WTC11 (cell line): Measurements from ENCODE around the gene RAP1GDS1. TPM values are rescaled to one million over a fixed set of nuclear protein-coding genes. Genes with fewer than 3 reads are reported as not detected.

Experiments used
- ATAC-seq: fragments of 200-7000 bp; cut with Tn5 transposase; 2 replicates; pipeline ENCODE4 v1.10.0; 2021; ENCODE audit warnings: mild to moderate bottlenecking, moderate library complexity
- CTCF ChIA-PET: fragments of 300-600 bp; sonication (Branson Sonifier 250); formaldehyde crosslinking; loops from one replicate; lab custom pipeline; 2021; ENCODE audit warnings: antibody characterized with exemption; lab: Charles Lee
- POLR2A ChIA-PET: fragments of 350-600 bp; sonication (Branson Sonifier 250); formaldehyde crosslinking; loops from one replicate; lab custom pipeline; 2021; ENCODE audit warnings: antibody characterized with exemption; lab: Charles Lee
- DNase-seq: peaks from one replicate; pipeline ENCODE4 v3.0.0; 2021; ENCODE audit warnings: low spot score
- H3K27ac Mint-ChIP-seq: 2 replicates; pipeline ENCODE4 v1.8.0; 2021; ENCODE audit warnings: mixed read lengths
- H3K27me3 Mint-ChIP-seq: 2 replicates; pipeline ENCODE4 v1.8.0; 2021; ENCODE audit warnings: low read depth, mild to moderate bottlenecking, moderate library complexity, mixed read lengths
- H3K36me3 Mint-ChIP-seq: 2 replicates; pipeline ENCODE4 v1.8.0; 2021; ENCODE audit warnings: mixed read lengths
- H3K4me1 Mint-ChIP-seq: 2 replicates; pipeline ENCODE4 v1.8.0; 2022; ENCODE audit warnings: mixed read lengths
- H3K4me3 Mint-ChIP-seq: 2 replicates; pipeline ENCODE4 v1.8.0; 2021; ENCODE audit warnings: mild to moderate bottlenecking, moderate library complexity, mixed read lengths
- H3K9me3 Mint-ChIP-seq: 2 replicates; pipeline ENCODE4 v1.8.0; 2021; ENCODE audit warnings: mixed read lengths
- ATF1 ChIP-seq: sonication (generic); formaldehyde crosslinking; IDR thresholded peaks from 2 replicates; pipeline ENCODE4 v1.8.1; 2023; ENCODE audit warnings: mild to moderate bottlenecking, moderate library complexity, missing genetic modification reagents
- CBFB ChIP-seq: sonication (generic); formaldehyde crosslinking; IDR thresholded peaks from 2 replicates; pipeline ENCODE4 v1.8.1; 2022; ENCODE audit warnings: mild to moderate bottlenecking, low read depth, missing genetic modification reagents
- CDX4 ChIP-seq: fragments of 250-450 bp; sonication (Bioruptor Pico); IDR thresholded peaks from 2 replicates; pipeline ENCODE4 v1.9.0; 2021; ENCODE audit warnings: moderate library complexity, mild to moderate bottlenecking, inconsistent platforms, borderline replicate concordance
- CREB1 ChIP-seq: sonication (generic); formaldehyde crosslinking; IDR thresholded peaks from 2 replicates; pipeline ENCODE4 v1.8.0; 2023; ENCODE audit warnings: mild to moderate bottlenecking, missing genetic modification reagents
- ELF4 ChIP-seq: sonication (generic); formaldehyde crosslinking; IDR thresholded peaks from 2 replicates; pipeline ENCODE4 v1.8.1; 2022; ENCODE audit warnings: low read depth, mild to moderate bottlenecking, moderate library complexity, missing genetic modification reagents
- ESRRA ChIP-seq: sonication (generic); formaldehyde crosslinking; IDR thresholded peaks from 2 replicates; pipeline ENCODE4 v1.8.1; 2022; ENCODE audit warnings: mild to moderate bottlenecking, missing genetic modification reagents, borderline replicate concordance
- GABPB1 ChIP-seq: sonication (generic); formaldehyde crosslinking; IDR thresholded peaks from 2 replicates; pipeline ENCODE4 v1.8.1; 2023; ENCODE audit warnings: mild to moderate bottlenecking, missing genetic modification reagents
- HMGA2 ChIP-seq: fragments of 250-450 bp; sonication (Bioruptor Pico); IDR thresholded peaks from 2 replicates; pipeline ENCODE4 v1.4.0; 2021; ENCODE audit warnings: mild to moderate bottlenecking, moderate library complexity
- HMGXB4 ChIP-seq: sonication (generic); formaldehyde crosslinking; IDR thresholded peaks from 2 replicates; pipeline ENCODE4 v1.8.1; 2023; ENCODE audit warnings: mild to moderate bottlenecking, moderate library complexity, missing genetic modification reagents
- IRF2 ChIP-seq: sonication (generic); formaldehyde crosslinking; IDR thresholded peaks from 2 replicates; pipeline ENCODE4 v1.8.0; 2022; ENCODE audit warnings: low read depth, missing genetic modification reagents, borderline replicate concordance
- JAZF1 ChIP-seq: fragments of 250-450 bp; sonication (Bioruptor Pico); IDR thresholded peaks from 2 replicates; pipeline ENCODE4 v1.9.0; 2021; ENCODE audit warnings: moderate library complexity, mild to moderate bottlenecking, inconsistent platforms
- JUN ChIP-seq: sonication (generic); formaldehyde crosslinking; IDR thresholded peaks from 2 replicates; pipeline ENCODE4 v1.8.0; 2023; ENCODE audit warnings: mild to moderate bottlenecking, missing genetic modification reagents
- KAT7 ChIP-seq: sonication (generic); formaldehyde crosslinking; IDR thresholded peaks from 2 replicates; pipeline ENCODE4 v1.8.1; 2023; ENCODE audit warnings: missing genetic modification reagents, mild to moderate bottlenecking, borderline replicate concordance
- MYBL2 ChIP-seq: sonication (generic); formaldehyde crosslinking; IDR thresholded peaks from 2 replicates; pipeline ENCODE4 v1.8.1; 2023; ENCODE audit warnings: mild to moderate bottlenecking, moderate library complexity, missing genetic modification reagents
- NFE2L1 ChIP-seq: sonication (generic); formaldehyde crosslinking; IDR thresholded peaks from 2 replicates; pipeline ENCODE4 v1.8.1; 2023; ENCODE audit warnings: missing genetic modification reagents
- OVOL2 ChIP-seq: fragments of 250-450 bp; sonication (Bioruptor Pico); IDR thresholded peaks from 2 replicates; pipeline ENCODE4 v1.9.0; 2021; ENCODE audit warnings: mild to moderate bottlenecking, borderline replicate concordance
- PRRX2 ChIP-seq: fragments of 250-450 bp; sonication (Bioruptor Pico); IDR thresholded peaks from 2 replicates; pipeline ENCODE4 v1.8.0; 2021; ENCODE audit warnings: mild to moderate bottlenecking
- SOX15 ChIP-seq: fragments of 250-450 bp; sonication (Bioruptor Pico); IDR thresholded peaks from 2 replicates; pipeline ENCODE4 v1.9.0; 2021; ENCODE audit warnings: mild to moderate bottlenecking
- STAT6 ChIP-seq: sonication (generic); formaldehyde crosslinking; conservative IDR thresholded peaks from 2 replicates; pipeline ENCODE4 v1.8.1; 2023; ENCODE audit warnings: mild to moderate bottlenecking, low read depth, missing genetic modification reagents, moderate library complexity
- ZNF121 ChIP-seq: sonication (generic); formaldehyde crosslinking; IDR thresholded peaks from 2 replicates; pipeline ENCODE4 v1.8.0; 2023; ENCODE audit warnings: missing genetic modification reagents
- ZNF219 ChIP-seq: sonication (generic); formaldehyde crosslinking; IDR thresholded peaks from 2 replicates; pipeline ENCODE4 v1.8.0; 2023; ENCODE audit warnings: missing genetic modification reagents, mild to moderate bottlenecking, borderline replicate concordance
- ZNF396 ChIP-seq: fragments of 250-450 bp; sonication (Bioruptor Pico); IDR thresholded peaks from 2 replicates; pipeline ENCODE4 v1.8.0; 2021; ENCODE audit warnings: mild to moderate bottlenecking, moderate library complexity, borderline replicate concordance
- total RNA-seq: library from RNA; stranded (reverse); gene quantifications from 3 replicates; pipeline ENCODE4 v1.2.3, GENCODE V29; 2021
- TF ChIP-seq, protein P1 (sequence below): sonication (generic); formaldehyde crosslinking; IDR thresholded peaks from 2 replicates; pipeline ENCODE4 v1.8.1; 2022; ENCODE audit warnings: mild to moderate bottlenecking, missing genetic modification reagents, moderate library complexity, borderline replicate concordance
- TF ChIP-seq, protein P2 (sequence below): fragments of 250-450 bp; sonication (Bioruptor Pico); IDR thresholded peaks from 2 replicates; pipeline ENCODE4 v1.9.0; 2021; ENCODE audit warnings: mild to moderate bottlenecking

Gene RAP1GDS1
- total RNA-seq, 1 experiment from 2014 or later = 29.9 TPM

- ATAC-seq (no peak), DNase-seq (no peak)
- CTCF ChIA-PET = interaction anchor here (0.7 kb wide), 1 partner anchor 327 kb away, joined by 3 read pairs; the partner anchor contains the start of gene STPG2
- POLR2A ChIA-PET = no interaction called here
- H3K27me3 Mint-ChIP-seq = no peaks in the 10 kb centered on the region
- H3K4me3 Mint-ChIP-seq = no peak overlapping the region
- H3K9me3 Mint-ChIP-seq = no peaks in the 10 kb centered on the region
- H3K36me3 Mint-ChIP-seq = peaks cover 26% of the 10 kb centered on the region
- peaks cover 16% of the 10 kb centered on the region for H3K4me1 Mint-ChIP-seq
- H3K27ac Mint-ChIP-seq = no peak overlapping the region
- TF ChIP-seq ESRRA (CRISPR knock-in tag) = no peak
- TF ChIP-seq, all 79 proteins: peak for 0
These were observed 208.6 kb downstream of the RAP1GDS1 start for GRCh38 chr4:98469771-98470170.

DNA sequence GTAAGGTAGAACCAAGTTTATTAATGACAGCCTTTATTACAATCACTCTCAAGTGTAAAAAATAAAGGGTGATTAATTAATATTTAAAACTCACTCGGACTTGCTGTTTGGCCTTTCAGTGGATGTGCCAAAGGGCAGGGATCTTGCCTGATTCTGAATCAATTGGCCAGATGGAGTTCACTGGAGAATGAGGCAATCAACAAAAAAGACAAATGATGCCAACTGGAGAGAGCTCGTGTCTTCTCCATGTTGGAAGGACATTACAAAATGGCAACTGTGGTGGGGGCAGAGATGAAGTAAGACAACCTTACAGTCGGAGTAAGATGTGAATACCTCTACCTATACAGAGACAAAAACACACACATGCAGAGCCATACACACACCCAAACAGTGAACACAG lies 209.2 kb downstream of the RAP1GDS1 start:
- ATAC-seq (no peak), DNase-seq (no peak)
- TF ChIP-seq IRF2 (CRISPR knock-in tag) (no peak), HMGXB4 (CRISPR knock-in tag) (no peak), NFE2L1 (no peak), GABPB1 (CRISPR knock-in tag) (no peak), ZNF396 (CRISPR knock-in tag) (no peak), CREB1 (no peak), ELF4 (no peak), SOX15 (CRISPR knock-in tag) (no peak), HMGA2 (no peak)
- TF ChIP-seq, protein P1, sequence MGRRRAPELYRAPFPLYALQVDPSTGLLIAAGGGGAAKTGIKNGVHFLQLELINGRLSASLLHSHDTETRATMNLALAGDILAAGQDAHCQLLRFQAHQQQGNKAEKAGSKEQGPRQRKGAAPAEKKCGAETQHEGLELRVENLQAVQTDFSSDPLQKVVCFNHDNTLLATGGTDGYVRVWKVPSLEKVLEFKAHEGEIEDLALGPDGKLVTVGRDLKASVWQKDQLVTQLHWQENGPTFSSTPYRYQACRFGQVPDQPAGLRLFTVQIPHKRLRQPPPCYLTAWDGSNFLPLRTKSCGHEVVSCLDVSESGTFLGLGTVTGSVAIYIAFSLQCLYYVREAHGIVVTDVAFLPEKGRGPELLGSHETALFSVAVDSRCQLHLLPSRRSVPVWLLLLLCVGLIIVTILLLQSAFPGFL = no peak
- Mint-ChIP-seq H3K4me3 (no peak overlapping the region), H3K4me1 (peaks cover 16% of the 10 kb centered on the region), H3K27ac (no peak overlapping the region; the same call in 1 of the 2 replicates), H3K27me3 (no peaks in the 10 kb centered on the region), H3K9me3 (no peaks in the 10 kb centered on the region), H3K36me3 (peaks cover 28% of the 10 kb centered on the region)
- ChIA-PET POLR2A (no interaction called here), CTCF (interaction anchor here (0.7 kb wide), 1 partner anchor 327 kb away, joined by 3 read pairs; the partner anchor contains the start of gene STPG2)

DNA sequence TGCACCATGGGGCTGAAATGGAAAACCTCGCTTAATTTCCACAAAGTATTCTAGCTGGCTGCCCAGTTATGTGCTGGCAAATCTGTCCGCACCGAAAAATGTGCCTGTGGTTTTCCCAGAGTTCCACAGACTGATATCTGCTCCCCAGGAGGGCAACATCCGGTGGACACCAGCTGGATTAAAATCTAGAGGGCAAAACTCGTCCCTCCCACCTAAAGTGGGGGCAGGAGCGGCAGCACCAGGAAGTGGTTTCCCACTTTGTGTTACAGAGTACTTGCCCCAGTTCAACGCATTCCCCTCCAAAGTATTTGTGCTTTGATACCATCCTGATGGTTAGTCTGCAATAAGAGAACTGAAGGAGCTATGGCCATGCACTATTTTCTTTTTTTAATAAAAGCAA lies 209.6 kb downstream of the RAP1GDS1 start:
- Mint-ChIP-seq H3K27me3 (no peaks in the 10 kb centered on the region), H3K36me3 (peaks cover 30% of the 10 kb centered on the region), H3K9me3 (no peaks in the 10 kb centered on the region), H3K4me3 (no peak overlapping the region), H3K4me1 (peaks cover 16% of the 10 kb centered on the region), H3K27ac (no peak overlapping the region; the same call in 1 of the 2 replicates)
- no peak for DNase-seq
- ChIA-PET CTCF (interaction anchor here (0.9 to 1.1 kb wide), 2 partner anchors 160 to 178 kb away, joined by 3 read pairs; no protein-coding TSS in a partner anchor), POLR2A (interaction anchor here (0.6 kb wide), 1 partner anchor 188 kb away, joined by 3 read pairs; no protein-coding TSS in a partner anchor)
- no peak for ATAC-seq
- TF ChIP-seq CBFB (CRISPR knock-in tag) (no peak), CDX4 (CRISPR knock-in tag) (no peak), KAT7 (no peak), PRRX2 (CRISPR knock-in tag) (no peak), ZNF121 (CRISPR knock-in tag) (no peak), ZNF219 (no peak), MYBL2 (no peak), GABPB1 (CRISPR knock-in tag) (no peak), OVOL2 (no peak), ATF1 (CRISPR knock-in tag) (no peak), JUN (CRISPR knock-in tag) (no peak), JAZF1 (CRISPR knock-in tag) (no peak), STAT6 (CRISPR knock-in tag) (no peak)
- TF ChIP-seq, protein P2, sequence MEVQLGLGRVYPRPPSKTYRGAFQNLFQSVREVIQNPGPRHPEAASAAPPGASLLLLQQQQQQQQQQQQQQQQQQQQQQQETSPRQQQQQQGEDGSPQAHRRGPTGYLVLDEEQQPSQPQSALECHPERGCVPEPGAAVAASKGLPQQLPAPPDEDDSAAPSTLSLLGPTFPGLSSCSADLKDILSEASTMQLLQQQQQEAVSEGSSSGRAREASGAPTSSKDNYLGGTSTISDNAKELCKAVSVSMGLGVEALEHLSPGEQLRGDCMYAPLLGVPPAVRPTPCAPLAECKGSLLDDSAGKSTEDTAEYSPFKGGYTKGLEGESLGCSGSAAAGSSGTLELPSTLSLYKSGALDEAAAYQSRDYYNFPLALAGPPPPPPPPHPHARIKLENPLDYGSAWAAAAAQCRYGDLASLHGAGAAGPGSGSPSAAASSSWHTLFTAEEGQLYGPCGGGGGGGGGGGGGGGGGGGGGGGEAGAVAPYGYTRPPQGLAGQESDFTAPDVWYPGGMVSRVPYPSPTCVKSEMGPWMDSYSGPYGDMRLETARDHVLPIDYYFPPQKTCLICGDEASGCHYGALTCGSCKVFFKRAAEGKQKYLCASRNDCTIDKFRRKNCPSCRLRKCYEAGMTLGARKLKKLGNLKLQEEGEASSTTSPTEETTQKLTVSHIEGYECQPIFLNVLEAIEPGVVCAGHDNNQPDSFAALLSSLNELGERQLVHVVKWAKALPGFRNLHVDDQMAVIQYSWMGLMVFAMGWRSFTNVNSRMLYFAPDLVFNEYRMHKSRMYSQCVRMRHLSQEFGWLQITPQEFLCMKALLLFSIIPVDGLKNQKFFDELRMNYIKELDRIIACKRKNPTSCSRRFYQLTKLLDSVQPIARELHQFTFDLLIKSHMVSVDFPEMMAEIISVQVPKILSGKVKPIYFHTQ (CRISPR knock-in tag) = no peak
